ENCODE measurements around the gene NELFB.
"Not testable (repeated sequence)": the region's sequence is repeated elsewhere in the genome, so short reads cannot be mapped to it uniquely, and the experiment has no call there.

NELFB gene

GRCh38 chr9:137247135-137247915, 7.8 kb upstream of the NELFB start:
- no peak for DNase-seq (ENCODE audit: low read depth, low spot score)

GRCh38 chr9:137247916-137248175, 7.3 kb upstream of the NELFB start:
- no peak for DNase-seq (ENCODE audit: low read depth, low spot score)

DNA sequence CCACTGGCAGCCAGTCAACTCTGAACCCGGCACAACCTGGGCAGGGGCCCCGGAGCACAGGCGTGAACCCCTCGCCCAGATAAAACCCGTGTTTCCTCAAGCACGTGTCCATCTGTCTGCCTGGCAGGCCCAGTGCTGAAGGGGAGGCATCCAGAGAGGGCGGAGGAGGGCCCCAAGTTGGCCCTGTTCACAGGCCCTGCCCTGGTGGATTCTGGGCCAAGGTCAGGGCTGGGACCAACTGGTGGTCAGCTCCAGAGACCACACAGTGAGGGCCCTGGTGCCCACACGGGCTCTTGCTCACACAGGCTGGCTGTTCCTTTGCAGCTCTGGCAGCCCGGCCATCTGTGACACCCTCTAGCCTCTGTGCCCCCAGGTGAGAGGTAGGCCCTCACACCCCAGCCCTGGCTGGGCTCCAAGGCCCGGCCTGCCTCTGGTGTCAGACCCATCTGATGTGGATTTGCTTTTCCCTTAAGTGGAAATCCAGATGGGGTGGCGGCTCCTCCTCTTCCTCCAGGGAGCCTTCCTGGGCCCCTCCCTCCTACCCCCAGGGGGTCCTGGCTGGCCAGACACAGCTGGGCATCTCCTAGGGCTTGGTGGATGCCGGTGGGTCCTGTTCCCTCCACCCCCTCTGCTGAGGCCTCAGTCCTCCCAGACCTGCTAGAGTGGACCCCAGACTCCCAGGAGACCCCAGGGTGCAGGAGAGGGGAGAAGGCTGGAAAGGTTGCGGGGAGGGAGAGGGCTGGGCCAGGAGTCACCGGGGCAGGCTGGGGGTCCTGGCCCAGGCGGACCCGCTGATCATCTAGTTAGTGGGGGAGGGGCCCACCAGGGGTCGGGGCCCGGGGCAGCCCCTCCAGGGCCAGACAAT, 4.6 kb upstream of the NELFB start:
- DNase-seq (ENCODE audit: low read depth, low spot score): no peak

- DNase-seq (ENCODE audit: low read depth, low spot score): no peak
These were observed 4.0 kb upstream of the NELFB start, which contains the start of gene STPG3 for GRCh38 chr9:137251194-137251461. Gene STPG3, plus strand, starts transcription at chr9:137251286. Its CDS starts 1 bp downstream, at chr9:137251287.

DNA sequence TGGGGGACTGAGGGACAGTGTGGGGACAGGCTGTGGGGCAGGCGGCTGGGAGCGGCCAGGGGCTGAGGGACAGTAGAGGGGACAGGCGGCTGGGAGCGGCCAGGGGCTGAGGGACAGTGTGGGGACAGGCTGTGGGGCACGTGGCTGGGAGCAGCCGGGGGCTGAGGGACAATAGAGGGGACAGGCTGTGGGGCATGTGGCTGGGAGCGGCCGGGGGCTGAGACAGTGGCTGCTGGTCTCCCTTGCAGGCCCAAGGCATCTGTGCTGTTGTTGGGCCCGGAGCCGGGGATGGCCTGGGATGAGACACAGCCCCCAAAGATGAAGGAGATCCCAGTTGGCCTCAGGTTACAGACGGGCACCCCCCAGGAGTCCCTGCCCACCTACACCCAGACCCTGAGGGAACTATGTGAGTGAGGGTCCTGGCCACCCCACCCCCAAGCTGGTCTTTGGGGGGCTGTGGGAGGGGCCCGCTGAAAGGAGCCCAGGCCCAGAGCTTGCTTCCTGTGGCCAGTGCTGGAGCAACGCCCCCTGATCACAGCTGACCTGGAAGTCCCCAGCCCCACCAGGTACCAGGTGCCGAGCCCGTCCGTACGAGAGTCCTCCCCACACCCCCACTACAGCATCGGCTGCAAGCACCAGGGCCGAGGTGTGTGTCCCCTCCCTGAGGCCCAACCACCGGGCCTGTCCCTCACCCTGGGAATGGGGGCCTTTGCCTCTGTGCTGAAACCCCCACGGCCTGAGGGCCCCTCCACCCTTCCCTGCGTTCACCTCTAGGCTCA, 3.4 kb upstream of the NELFB start:
- no peak for DNase-seq (ENCODE audit: low read depth, low spot score)

DNA sequence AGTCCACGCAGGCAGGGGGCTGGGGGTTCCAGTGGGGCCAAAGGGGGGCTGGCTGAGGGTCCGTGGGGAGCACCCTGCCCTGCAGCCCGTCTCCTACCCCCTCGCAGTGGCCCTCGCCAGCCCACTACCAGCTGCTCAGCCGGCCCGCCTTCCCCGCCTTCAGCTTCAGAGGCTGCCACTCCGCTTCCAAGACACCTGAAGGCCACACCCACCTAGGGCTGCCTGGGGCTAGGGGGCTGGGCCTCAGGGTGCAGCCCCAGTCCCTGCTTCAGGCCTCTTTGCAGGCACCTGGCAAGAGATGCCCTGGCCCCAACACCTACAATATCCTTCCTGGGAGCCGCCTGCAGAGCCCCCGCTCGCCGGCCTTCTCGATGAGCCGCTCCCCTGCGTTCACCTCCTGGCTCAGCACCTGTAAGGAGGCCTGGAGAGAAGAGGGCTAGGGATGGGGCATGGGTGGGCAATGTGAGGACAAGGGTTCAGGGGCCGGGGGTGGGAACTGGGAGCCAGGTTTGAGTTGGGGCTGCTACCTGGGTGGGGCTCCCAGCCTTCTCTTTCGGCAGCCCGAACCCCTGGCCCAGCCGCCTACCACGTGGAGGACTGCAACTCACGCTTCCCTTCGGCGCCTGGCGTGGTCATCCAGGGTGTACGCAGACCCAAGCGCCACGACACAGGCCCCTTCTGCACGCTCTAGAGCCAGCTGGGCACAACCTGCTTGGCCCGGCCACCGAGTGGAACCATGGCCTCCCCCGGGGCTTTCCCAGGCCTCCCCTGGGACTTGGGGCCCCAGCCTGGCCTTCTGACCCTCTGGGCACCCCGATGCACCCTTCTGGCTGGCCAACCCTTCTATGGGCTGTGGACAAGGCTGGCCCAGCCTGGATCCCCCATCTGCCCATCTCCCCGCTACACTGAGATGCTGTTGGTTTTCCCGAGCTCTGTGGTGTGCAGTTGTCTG, 2.3 kb upstream of the NELFB start:
- no peak for DNase-seq (ENCODE audit: low read depth, low spot score)

DNA sequence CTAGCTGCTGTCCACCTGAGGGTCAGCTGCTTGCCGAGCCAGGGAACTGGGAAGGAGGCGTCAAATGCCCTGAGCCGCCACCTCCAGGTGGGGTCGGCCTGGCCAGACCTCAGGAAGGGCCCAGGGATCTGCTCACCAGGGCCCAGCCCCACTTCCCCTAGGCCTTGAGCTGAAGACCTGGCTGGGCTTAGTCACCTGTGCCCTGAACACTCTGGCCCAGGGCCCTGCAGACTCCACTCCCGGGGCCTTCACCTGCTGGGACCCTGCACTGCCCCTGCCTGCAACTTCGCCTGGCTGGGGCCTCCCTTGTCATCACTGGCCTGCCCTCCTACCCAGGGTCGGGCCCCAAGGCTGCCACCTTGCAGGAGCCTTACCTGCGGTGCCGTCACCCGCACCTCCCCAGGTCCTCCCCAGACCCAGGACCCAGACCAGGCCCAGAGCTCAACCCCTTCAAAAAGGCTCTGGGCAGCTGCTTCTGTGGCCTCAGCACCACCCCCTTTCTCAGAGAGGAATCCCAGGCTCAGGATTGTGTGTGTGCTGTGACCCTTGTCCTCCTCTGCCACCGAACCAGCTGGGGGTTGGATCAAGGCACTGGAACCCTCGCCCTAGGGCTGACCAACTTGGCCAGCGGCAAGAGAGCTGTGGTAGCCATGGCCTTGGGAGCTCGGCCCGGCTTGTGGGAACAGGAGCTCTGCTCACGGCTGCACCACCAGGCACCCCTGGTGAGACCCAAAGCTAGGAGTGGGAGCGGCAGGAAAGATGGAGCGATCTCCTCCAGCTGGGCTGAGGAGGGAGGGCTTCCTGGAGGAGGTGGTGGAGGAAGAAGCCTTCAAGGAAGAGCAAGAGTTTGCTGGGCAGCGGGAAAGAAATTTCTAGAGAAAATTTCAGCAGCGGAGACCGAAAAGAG, 1.2 kb upstream of the NELFB start:
- DNase-seq (ENCODE audit: low read depth, low spot score): no peak

GRCh38 chr9:137255448-137256114, 454 bp downstream of the NELFB start:
- DNase-seq (ENCODE audit: low read depth, low spot score): no peak

GRCh38 chr9:137256362-137256761, 1.2 kb downstream of the NELFB start:
- no peak for DNase-seq (ENCODE audit: low read depth, low spot score)

DNA sequence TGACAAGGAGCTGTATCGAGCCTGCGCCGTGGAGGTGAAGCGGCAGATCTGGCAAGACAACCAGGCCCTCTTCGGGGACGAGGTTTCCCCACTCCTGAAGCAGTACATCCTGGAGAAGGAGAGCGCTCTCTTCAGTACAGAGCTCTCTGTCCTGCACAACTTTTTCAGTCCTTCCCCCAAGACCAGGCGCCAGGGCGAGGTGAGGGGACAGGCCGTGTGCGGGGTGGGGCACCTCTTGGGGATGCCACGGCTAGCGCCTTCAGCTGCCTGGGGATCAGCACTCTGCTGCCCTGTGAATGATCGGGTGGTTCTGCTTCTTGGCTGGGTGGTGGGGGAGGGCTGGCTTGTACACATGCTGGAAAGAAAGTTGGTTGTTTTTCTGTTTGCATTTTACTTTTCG, 1.7 kb downstream of the NELFB start:
- DNase-seq (ENCODE audit: low read depth, low spot score): no peak

GRCh38 chr9:137262173-137262908, 7.2 kb downstream of the NELFB start:
- DNase-seq (ENCODE audit: low read depth, low spot score): not testable (repeated sequence)

- DNase-seq (ENCODE audit: low read depth, low spot score): no peak
These were observed 7.8 kb downstream of the NELFB start for GRCh38 chr9:137262909-137263285.

DNA sequence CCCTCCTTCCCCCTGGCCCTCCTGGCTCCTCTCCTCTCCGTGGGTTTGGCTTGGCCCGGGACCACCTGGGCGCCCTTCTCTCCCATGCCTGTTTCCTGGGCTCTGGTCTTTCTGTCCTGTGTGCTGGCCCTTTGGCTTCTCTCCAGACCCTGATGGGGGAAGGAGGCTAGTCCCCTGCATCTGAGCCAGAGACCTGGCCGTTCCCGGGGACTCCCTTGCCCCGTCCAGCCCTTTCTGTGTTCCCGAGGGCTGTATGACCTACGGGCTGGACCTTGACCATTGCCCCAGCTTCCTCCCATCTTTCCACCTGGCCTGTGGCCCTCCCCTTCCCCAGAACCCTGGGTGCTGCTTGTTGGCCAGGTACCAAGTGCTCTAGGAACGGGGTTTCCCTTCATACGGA, 8.4 kb downstream of the NELFB start:
- no peak for DNase-seq (ENCODE audit: low read depth, low spot score)

GRCh38 chr9:137264067-137264466, 8.9 kb downstream of the NELFB start:
- DNase-seq (ENCODE audit: low read depth, low spot score): no peak

DNA sequence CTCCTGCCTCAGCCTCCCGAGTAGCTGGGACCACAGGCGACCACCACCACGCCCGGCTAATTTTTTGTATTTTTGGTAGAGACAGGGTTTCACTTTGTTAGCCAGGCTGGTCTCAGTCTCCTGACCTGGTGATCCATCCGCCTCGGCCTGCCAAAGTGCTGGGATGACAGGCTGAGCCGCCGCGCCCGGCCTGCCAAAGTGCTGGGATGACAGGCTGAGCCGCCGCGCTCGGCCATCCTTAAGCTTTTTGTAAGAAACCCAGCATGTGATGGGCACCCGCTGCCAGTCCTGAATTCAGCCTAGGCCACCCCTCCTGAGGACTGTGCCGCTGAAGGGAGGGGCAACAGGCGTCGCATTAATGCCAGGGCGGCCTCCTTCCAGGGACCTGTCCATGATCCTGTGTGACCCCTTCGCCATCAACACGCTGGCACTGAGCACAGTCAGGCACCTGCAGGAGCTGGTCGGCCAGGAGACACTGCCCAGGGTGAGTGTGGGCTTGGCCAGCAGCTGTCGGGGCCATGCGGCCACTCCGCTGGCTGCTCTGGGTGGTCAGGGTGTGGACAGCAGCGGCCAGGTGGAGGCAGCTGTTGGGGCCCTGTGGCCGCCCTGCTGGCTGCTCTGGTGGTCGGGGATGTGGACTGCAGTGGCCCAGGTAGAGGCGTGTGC, 10.5 kb downstream of the NELFB start:
- no peak for DNase-seq (ENCODE audit: low read depth, low spot score)

DNA sequence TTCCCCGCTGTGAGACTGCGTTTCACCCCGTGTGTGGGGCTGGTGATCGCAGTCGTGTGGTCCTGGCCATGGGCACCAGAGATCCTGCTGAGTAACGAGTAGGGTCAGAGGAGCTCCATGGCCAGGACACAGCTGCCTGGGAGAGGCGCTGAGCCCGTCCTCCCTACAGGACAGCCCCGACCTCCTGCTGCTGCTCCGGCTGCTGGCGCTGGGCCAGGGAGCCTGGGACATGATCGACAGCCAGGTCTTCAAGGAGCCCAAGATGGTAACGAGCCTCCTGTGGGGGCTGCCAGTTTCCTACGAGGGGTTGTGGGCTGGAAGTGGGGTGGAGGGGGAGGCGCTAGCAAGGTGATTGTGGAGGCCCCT, 11.0 kb downstream of the NELFB start:
- DNase-seq (ENCODE audit: low read depth, low spot score): no peak

DNA sequence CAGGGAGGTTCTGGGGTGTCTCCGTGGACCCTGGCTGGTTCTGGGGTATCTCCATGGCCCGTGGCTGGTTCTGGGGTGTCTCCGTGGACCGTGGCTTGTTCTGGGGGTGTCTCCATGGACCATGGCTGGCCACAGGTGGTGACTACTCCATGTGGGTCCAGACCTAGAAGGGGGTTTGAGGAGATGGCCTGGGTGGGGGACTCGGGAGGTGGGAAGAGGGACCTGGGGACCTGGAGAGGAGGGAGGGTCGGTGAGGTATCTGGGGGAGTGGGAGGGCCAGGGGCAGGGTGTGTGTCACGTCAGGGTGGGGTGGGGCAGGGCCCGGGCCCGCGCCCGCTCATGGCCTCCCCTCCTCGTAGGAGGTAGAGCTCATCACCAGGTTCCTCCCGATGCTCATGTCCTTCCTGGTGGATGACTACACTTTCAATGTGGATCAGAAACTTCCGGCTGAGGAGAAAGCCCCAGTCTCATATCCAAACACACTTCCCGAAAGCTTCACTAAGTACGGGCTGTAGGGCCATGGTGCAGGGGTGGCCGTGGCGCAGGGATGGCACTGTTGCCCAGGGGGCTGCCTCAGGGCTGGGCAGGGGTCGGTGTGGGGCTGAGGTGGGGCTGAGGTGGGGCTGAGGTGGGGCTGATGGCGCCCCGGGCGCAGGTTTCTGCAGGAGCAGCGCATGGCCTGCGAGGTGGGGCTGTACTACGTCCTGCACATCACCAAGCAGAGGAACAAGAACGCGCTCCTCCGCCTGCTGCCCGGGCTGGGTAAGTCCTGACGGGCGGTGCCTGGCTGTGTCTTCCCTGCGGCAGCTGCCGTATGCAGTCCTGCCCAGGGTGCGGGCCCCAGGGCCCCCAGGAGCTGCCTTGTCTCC, 11.7 kb downstream of the NELFB start:
- DNase-seq (ENCODE audit: low read depth, low spot score): no peak

DNA sequence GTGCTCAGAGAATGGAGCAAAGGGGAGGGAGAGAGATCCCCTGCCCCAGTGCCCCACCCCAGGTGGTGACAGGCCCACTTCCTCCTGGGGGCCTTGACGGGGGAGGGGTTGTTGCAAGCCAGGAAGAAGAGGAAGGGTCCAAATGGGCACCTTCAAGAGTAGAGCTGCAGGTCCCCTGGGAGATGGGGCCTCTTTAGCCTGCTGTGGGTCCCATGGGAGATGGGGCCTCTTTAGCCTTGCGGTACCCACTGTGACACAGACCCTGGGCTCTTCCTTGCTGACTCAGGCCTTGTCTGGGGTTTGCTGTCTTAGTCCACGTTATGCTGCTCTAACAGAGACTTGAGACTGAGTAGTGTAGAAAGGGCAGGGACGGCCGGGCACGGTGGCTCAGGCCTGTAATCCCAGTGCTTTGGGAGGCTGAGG, 12.8 kb downstream of the NELFB start:
- DNase-seq (ENCODE audit: low read depth, low spot score): no peak

All from activated CD4-positive, CD25-positive, alpha-beta regulatory T cell treated with anti-CD3 and anti-CD28 coated beads, Interleukin-2, amount 50 U/mL, for 16 hours (primary cell).